ENCODE measurements around the gene PRIM2.
"Not testable (repeated sequence)": the region's sequence is repeated elsewhere in the genome, so short reads cannot be mapped to it uniquely, and the experiment has no call there.

The PRIM2 gene

DNA sequence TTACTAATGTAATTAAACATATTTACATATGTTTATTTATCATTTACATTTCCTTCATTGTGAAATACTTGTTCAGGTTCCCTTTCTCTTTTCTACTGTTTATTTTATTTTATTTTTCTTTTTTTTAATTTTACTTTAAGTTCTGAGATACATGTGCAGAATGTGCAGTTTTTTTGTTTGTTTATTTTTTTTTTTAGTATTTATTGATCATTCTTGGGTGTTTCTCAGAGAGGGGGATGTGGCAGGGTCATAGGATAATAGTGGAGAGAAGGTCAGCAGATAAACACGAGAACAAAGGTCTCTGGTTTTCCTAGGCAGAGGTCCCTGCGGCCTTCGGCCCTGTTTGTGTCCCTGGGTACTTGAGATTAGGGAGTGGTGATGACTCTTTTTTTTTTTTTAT lies 8.7 kb upstream of the PRIM2 start:
- not testable (repeated sequence) for DNase-seq (ENCODE audit: low read depth)

DNA sequence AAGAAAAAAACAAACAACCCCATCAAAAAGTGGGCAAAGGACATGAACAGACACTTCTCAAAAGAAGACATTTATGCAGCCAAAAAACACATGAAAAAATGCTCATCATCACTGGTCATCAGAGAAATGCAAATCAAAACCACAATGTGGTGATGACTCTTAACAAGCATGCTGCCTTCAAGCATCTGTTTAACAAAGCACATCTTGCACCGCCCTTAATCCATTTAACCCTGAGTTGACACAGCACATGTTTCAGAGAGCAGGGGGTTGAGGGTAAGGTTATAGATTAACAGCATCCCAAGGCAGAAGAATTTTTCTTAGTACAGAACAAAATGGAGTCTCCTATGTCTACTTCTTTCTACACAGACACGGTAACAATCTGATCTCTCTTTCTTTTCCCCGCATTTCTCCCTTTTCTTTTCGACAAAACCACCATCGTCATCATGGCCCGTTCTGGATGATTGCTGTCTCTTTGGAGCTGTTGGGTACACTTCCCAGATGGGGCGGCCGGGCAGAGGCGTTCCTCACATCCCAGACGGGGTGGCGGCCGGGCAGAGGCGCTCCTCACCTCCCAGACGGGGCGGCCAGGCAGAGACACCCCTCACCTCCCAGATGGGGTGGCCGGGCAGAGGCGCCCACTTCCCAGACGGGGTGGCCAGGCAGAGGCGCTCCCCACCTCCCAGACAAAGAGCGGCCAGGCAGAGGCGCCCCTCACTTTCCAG lies 7.2 kb upstream of the PRIM2 start:
- DNase-seq (ENCODE audit: low read depth), result peak; percentile 65

DNA sequence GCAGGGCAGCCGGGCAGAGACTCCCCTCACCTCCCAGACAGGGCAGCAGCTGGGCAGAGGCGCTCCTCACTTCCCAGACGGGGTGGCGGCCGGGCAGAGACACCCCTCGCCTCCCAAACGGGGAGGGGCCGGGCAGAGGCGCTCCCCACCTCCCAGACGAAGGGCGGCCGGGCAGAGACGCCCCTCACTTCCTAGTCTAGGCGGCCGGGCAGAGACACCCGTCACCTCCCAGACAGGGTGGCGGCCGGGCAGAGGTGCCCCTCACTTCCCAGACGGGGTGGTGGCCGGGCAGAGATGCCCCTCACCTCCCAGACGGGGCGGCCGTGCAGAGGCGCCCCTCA lies 6.6 kb upstream of the PRIM2 start:
- DNase-seq (ENCODE audit: low read depth), result no peak

DNA sequence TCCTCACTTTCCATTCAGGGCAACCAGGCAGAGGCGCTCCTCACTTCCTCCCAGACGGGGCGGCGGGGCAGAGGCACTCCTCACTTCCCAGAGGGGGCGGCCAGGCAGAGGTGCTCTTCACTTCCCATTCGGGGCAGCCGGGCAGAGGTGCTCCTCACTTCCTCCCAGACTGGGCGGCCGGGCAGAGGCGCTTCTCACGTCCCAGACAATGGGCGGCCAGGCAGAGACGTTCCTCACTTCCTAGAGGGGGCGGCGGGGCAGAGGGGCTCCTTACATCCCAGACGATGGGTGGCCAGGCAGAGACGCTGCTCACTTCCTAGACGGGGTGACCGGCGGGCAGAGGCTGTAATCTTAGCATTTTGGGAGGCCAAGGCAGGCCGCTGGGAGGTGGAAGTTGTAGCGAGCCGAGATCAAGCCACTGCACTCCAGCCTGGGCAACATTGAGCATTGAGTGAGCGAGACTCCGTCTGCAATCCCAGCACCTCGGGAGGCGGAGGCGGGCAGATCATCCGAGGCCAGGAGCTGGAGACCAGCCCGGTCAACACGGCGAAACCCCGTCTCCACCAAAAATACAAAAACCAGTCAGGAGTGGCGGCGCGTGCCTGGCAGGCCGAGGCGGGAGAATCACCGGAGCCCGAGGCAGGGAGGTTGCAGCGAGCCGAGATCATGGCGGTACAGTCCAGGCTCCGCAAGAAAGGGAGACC lies 6.0 kb upstream of the PRIM2 start:
- DNase-seq (ENCODE audit: low read depth), result not testable (repeated sequence)

DNA sequence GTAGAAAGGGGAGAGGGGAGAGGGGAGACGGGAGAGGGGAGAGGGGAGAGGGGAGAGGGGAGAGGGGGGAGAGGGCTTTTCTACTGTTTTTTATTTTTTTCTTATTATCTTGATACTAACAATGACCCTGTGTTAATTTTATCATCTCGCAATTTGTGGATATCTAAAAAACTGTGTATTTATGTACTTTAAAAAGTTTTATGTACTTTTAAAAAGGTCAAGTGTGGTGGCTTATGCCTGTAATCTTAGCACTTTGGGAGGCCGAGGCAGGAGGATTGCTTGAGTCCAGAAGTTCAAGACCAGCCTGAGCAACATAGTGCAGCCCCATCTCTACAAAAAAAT lies 5.5 kb upstream of the PRIM2 start:
- no peak for DNase-seq (ENCODE audit: low read depth)

DNA sequence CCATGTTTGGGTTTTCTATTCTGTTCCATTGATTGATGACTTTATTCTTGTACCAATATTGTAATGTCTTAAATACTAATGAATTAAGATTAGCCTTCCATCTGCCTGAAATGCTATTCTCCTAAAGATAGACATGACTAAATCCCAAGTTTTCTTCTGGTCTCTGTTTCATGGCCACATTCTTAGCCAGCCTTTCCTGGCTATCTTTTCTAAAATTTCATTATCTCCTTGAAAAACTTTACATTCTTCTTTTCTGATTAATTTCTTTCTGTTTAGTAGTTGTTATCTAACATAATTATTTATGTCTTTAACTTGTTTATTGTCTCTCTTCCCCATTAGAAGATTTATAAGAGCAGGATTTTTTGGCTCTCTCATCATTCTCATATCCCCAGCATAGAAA lies 4.4 kb upstream of the PRIM2 start:
- DNase-seq (ENCODE audit: low read depth), result no peak

DNA sequence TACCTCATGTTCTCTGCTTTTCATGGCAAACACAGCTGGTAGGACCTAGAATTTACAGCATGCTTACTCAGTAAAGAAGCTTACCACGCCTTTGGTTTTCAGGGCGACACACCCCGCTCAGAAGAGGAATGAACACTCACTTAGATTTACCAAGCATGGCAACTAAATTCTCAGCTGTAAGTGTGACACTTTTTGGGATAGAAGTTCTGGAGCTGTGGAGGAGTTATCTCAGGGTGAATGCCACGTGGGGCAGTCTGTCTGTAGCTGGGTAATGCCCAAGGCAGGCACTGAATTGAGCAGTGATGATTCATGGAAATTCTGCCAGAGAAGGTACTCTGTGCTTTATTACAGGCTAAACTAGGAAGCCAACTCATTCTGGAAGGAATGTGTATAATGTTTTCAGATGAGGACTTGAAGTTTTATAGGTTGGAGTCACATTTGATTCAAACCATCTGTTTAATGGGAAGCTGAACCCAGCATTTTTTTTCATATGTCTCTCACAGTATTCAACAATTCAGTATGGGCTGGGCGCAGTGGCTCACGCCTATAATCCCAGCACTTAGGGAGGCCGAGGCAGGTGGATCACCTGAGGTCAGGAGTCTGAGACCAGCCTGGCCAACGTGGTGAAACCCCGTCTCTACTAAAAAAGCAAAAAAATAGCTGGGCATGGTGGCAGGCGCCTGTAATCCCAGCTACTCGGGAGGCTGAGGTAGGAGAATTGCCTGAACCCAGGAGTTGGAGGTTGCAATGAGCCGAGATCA lies 3.5 kb upstream of the PRIM2 start:
- peak; percentile 100 for DNase-seq (ENCODE audit: low read depth)

DNA sequence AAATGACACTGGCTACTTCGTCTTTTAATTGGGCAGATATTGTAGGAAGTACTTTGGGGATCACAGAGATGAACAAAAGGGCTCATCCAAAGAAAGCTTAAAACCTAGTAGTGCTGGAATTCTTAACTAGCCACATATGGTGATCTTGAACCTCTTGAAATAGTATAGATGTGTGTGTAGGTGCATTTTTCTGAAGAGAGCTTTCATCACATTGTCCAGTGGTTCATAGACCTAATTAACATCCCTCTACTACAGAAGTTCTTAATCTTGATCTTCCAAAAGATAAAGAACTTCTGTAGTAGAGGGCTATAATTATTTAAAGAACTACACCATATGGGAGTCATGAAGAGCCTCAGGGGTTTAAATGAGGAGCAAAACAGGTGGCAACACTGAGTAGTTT lies 2.3 kb upstream of the PRIM2 start:
- DNase-seq (ENCODE audit: low read depth), result no peak

DNA sequence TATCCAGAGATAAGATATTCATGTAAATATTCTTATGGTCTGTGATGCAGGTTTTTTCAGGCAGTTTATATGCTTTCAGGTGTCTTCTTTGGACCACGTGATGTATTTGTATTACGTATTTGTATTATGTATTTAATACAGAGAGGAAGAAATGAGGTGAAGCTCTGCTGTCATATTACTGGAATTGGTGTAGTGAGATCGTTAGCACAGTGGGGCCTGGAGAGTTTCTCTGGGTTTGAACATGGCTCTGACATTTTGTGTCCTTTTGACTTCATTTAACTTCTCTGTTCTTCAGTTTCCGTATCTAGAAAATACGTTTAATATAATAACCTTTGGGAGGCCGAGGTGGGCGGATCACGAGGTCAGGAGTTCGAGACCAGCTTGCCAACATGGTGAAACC lies 1.6 kb upstream of the PRIM2 start:
- DNase-seq (ENCODE audit: low read depth), result no peak

DNA sequence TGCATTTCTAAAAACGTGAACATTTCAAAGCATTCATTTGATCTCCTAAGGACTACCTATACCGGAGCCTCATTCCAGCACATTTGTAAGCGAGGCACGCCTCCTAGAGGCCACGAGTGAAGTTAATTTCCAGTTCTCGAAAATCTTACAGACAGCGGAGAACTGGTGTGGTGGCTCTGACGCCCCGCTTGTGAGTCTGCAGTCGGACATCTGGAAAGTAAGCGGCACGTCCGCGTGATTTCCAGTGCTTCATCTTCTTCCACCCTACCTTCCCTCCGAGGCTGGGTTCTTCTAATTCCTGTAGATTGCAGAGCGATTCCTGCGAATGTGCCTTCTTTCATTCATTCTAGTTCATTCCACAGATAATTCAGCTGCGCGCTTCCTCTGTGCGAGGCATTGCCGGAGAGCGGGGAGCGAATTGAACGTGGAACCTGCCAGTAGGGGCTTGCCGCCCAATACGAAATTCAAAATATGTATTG lies 810 bp upstream of the PRIM2 start:
- DNase-seq (ENCODE audit: low read depth), result peak; percentile 73

DNA sequence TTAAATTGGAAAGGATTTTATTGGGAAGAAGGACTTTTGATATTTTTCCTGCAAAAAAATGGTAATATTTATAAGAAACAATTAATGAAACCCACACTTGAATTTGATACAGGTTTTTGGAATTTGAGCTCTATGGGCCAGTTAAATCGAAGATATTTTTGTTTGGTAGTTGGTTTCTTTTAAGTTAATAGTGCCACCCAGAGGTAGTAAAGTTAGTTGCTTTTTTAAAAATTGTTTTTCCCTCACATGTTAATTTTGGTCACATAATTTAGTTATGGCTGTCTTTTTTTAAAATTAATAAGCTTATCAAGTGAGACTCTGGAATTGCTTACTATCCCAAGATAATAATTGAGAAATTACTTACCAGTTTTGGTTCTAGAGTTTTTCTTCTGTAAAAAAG lies 7.1 kb downstream of the PRIM2 start:
- no peak for DNase-seq (ENCODE audit: low read depth)

DNA sequence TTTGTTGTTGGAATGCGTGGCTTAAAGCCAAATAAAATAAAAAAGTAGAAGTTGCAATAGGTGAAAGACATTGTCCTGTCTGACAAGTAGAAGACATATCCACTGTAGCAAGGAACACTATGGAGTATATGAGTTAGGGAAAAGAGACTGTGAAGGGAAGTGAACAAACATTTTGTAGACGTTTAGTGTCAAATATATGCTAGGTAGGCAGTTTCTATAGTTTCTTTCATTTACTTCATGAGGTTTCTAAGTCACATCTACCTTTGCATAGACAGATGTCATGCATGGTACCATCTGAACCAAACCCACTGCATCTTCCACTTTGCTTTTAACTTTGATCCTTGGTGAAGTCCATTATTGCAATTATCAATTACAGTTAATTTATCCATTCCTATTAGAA lies 9.9 kb downstream of the PRIM2 start:
- no peak for DNase-seq (ENCODE audit: low read depth)

DNA sequence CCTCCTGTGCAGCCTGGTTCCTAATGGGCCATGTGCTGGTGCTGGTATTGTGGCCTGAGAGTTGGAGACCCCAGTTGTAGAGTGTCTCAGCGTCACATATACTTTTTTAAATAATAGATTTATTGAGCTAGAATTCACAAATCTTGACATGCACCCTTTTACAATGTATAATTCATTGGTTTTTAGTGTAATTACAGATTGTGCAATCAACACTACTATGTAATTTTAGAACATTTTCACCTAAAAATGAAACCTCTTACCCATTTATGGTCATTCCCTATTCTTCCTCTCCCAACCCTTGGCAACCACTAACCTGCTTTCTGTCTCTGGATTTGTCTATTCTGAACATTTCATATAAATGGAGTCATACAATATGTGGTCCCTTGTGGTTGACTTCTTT lies 10.6 kb downstream of the PRIM2 start:
- DNase-seq (ENCODE audit: low read depth), result no peak

DNA sequence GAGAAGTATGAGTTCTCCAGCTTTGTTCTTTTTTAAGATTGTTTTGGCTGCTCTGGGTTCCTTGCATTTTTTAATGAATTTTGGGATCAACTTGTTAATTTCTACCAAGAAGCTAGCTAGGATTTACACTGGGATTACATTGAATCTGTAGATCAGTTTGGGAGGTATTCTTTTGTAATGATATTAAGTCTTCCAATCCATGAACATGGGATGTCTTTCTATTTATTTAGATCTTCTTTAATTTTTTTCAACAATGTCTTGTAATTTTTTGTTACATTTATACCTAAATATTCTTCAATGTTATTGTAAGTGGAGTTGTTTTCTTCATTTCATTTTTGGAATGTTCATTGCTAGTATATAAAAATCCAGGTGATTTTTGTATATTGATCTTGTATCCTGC lies 12.5 kb downstream of the PRIM2 start:
- no peak for DNase-seq (ENCODE audit: low read depth)

DNA sequence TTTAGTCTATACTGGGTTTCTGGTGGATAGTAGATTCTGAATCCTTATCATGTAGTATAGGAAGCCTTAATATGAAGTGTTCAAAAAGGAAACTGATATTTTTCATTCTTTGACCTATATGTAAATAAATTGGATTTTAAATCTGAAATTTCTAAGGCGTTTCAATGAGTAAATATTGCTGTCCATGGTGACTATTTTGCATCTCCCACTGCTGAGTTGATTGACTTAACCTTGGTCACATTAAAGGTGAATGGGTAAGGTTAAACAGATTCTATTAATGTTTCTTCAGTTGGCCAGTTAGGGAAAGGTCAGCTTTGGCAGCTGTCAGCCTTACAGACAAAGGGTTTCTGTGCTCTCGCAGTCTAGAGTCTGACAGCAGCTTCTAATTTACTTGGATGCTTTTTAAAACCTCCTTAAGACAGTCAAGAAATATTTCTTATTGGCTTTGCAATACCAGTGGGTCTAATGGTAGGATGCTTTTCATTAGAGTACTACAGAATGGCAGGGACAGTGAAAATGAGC lies 24.8 kb downstream of the PRIM2 start:
- no peak for DNase-seq (ENCODE audit: low read depth)

DNA sequence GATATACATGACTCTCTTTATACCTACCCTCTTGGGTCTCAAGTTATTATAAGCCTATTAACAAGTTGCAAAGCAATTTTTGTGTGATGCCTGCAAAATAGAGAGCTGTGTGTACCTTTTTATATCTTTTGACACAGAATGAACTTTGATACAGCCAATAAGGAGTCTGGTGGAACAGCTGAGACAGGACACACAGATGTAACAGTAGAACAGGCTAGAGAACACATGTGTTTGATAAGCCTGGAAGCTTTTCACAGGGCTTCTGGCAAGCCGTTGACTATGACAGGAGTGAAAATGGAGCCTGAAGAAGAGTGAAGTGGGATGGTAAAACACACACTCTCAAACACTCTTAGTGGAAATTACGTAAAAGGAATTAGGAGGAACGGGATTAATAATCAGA lies 25.9 kb downstream of the PRIM2 start:
- not testable (repeated sequence) for DNase-seq (ENCODE audit: low read depth)

DNA sequence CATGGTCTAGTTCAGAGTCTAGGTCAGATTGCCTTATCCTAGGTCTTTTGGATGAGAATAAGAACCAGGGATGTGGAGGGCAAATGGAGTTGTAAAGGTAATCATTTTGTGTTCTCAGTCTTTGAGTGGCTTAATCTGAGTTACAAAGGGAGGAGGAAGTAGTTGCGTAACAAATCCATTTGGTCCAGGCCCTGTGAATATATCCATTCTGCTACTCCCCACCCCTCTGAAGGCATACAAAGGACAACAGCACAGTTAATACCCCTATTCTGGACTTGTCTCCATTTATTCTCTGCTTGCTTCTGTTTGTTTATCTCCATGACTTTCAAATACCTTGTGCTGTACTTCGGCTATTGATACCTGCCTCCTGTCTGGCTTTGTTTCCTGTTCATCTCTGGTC lies 29.3 kb downstream of the PRIM2 start:
- not testable (repeated sequence) for DNase-seq (ENCODE audit: low read depth)

DNA sequence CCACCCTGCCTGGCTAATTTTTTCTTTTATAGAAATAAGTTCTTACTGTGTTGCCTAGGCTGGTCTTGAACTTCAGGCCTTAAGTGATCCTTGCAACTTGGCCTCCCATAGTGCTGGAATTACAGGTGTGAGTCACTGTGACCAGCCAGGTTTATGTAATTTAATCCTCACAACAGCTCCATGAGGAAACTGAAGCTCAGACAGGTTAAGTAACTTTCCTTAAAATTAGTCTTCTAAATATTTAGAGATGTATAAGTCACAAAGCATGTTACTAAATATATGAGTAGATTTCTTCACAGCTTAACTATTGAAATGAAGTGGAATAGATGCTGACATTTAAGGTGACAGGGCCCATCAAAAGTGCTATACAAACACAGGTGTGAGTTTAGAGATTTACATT lies 30.2 kb downstream of the PRIM2 start:
- not testable (repeated sequence) for DNase-seq (ENCODE audit: low read depth)

DNA sequence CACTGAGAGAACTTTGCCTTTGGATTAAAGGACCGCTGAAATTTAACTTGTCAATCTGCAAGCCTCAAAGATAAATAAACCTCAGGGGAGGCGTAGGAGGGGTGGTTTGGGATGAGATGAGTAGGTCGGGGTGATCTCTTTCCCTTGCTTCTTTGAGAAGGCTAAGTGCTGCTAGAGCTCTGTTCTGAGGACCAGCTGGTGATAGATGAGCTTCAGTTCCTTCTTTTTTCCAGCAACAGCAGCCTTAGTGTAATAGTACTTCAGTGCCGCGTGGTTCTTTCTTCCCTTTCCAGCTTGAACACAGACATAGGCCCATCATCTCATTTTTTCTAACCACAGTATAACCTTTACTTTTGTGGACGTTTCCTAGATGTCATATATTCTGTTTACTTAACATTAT lies 33.0 kb downstream of the PRIM2 start:
- DNase-seq (ENCODE audit: low read depth), result not testable (repeated sequence)

DNA sequence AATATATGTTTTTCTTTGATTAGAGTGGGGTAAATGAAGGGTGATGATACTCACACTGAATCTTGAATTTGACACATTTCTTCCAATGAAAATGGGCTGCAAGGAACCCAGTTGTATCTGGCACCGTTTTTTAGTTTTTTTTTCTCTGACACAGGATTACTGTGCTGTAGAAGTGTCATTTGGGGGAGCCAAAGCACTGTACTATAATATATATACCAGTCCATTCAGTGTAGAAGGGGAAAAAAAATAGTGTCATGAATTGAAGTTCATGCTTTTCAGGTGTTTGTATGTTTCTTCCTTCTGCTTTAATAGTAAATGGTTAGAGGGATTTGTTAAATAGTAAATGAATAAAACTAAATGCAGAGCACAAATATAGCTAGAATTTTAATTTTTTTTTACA lies 35.2 kb downstream of the PRIM2 start:
- not testable (repeated sequence) for DNase-seq (ENCODE audit: low read depth)

DNA sequence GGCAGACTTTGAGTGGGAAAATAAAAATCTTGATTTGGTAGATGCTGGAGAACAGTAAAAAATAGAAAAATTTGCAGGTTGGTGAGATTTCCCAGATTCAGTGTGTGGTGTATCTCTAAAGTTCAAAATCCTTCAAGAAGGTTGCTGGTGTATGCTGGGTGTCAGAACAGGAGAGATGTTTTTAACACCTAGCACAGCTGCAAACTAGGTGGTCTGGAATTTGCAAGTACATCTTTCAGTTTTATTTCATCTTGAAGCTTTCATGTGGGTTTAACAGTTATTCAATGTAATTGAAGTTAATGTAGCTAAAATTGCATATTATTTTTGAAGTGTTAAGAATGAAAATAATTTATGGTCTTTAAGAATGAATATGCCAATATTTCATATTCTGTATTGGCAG lies 40.9 kb downstream of the PRIM2 start:
- not testable (repeated sequence) for DNase-seq (ENCODE audit: low read depth)

DNA sequence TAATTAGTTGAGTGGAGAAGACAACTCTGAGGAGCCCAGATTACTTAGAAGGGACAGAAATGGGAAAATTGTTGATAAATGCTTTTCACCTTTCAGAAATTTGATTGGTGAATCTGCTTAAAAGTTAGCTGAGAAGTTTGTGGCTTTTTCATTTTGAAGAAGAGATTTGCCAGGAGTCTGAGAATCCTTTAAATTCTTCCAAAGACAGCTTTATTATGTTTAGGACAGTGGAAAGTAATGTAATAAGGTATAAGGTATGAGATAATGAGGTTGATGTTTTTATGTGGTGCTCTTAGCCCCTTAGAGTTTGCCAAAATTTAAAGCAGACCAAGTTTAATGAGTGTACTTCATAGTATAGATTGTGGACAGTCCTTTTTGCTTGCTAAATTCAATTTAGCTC lies 42.3 kb downstream of the PRIM2 start:
- DNase-seq (ENCODE audit: low read depth), result not testable (repeated sequence)

DNA sequence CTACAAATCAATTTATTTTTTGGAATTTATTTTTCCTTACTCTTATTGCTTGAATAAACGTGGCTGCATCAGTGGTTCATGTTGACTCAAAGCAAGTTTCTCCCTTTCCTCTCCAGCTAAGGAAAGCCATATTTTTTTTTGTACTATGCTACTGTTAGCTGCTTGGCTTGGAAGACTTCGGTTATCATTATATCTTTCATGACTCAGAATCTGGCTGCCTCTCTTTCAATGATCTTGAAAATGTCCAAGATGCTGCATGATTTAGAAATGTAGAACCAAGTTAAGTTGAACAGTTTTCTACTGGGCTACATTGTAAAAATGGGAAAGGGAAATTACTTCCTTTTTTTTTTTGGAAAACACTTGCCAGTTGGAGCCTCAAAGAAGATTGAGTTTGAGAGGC lies 44.9 kb downstream of the PRIM2 start:
- DNase-seq (ENCODE audit: low read depth), result not testable (repeated sequence)

All from GM04503 (cell line).